Tongue (tissue), 2 donors: ENCODE measurements around the gene PODN. TPM values are rescaled to one million over a fixed set of nuclear protein-coding genes. Genes with fewer than 3 reads are reported as not detected.
A peak's percentile ranks its signal among the peaks of the same experiment; 100 is the strongest.

ENCODE experiments used
- DNase-seq: peaks from one replicate; pipeline ENCODE4 v3.0.0-alpha.2; 2015
- total RNA-seq: library from RNA; depleted of rRNA; stranded (reverse); fragments of >200 nt; gene quantifications from one replicate; pipeline ENCODE4 v1.2.3, GENCODE V29; 2014

PODN gene
- total RNA-seq, 1 donor from 2014 or later: 17.1 TPM

GRCh38 chr1:53090227-53091147, 28.5 kb downstream of the PODN start:
- DNase-seq: no peak

GRCh38 chr1:53091841-53092645, 30.0 kb downstream of the PODN start:
- no peak for DNase-seq

GRCh38 chr1:53092659-53093450, 30.8 kb downstream of the PODN start:
- no peak for DNase-seq

- DNase-seq: no peak
Measured at GRCh38 chr1:53093451-53093754, 31.4 kb downstream of the PODN start.

GRCh38 chr1:53093778-53094532, 31.9 kb downstream of the PODN start:
- no peak for DNase-seq

GRCh38 chr1:53094533-53094919, 32.5 kb downstream of the PODN start:
- DNase-seq: no peak

GRCh38 chr1:53104289-53104913, 42.4 kb downstream of the PODN start:
- peak; percentile 38 for DNase-seq

- no peak for DNase-seq
Measured at GRCh38 chr1:53107090-53107489, 45.1 kb downstream of the PODN start.

GRCh38 chr1:53107570-53108322, 45.7 kb downstream of the PODN start:
- no peak for DNase-seq

- DNase-seq: peak; percentile 50
Measured at GRCh38 chr1:53108646-53109580, 46.9 kb downstream of the PODN start.

GRCh38 chr1:53110370-53111072, 48.5 kb downstream of the PODN start:
- peak; percentile 77 for DNase-seq

GRCh38 chr1:53111073-53111556, 49.1 kb downstream of the PODN start:
- no peak for DNase-seq

- no peak for DNase-seq
Measured at GRCh38 chr1:53111693-53112092, 49.7 kb downstream of the PODN start.

GRCh38 chr1:53112271-53112774, 50.3 kb downstream of the PODN start:
- DNase-seq: no peak

GRCh38 chr1:53112861-53113260, 50.8 kb downstream of the PODN start:
- no peak for DNase-seq

- DNase-seq: no peak
Measured at GRCh38 chr1:53114090-53114489, 52.1 kb downstream of the PODN start.

- no peak for DNase-seq
Measured at GRCh38 chr1:53114581-53115400, 52.8 kb downstream of the PODN start.
